HG02798 (cell line): ENCODE measurements around the gene TMC3.
"Not testable (repeated sequence)": the region's sequence is repeated elsewhere in the genome, so short reads cannot be mapped to it uniquely, and the experiment has no call there.

ENCODE experiments used
- ATAC-seq: cut with Tn5 transposase; IDR thresholded peaks from one replicate; pipeline ENCODE4 v1.9.1; 2021; ENCODE audit warnings: mild to moderate bottlenecking; ENCODE audit not compliant: unreplicated experiment, poor library complexity

The TMC3 gene

DNA sequence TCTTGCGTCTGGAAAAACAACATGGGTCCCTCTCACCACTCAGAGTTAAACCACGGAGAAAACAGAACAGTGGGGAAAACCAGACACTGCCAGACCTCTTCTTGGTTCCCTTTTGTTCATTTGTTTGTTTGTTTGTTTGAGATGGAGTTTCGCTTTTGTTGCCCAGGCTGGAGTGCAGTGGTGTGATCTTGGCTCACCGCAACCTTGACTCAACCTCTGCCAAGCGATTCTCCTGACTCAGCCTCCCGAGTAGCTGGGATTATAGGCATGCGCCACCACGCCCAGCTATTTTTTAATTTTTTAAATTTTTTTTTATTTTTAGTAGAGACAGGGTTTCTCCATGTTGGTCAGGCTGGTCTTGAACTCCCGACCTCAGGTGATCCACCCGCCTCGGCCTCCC lies 25.3 kb downstream of the TMC3 start:
- ATAC-seq: not testable (repeated sequence)

DNA sequence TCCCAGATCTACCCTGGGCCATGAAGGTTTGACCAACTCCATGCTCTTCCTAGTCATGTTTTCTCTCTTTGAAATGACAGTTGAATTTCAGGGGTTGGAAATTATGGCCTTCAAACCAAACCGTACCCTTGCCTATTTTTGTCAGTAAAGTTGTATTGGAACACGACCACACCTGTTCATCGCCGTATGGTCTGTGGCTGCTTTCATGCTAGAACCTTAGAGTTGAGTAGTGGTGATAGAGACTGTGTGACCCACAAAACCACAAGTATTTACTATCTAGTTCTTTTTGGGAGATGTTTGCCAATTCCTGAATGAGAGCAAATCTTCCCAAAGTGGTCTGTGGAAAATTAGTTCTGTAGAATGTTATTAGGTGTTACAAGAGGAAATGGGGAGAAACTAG lies 26.1 kb downstream of the TMC3 start:
- no peak for ATAC-seq

- ATAC-seq: no peak
Observed at GRCh38 chr15:81346611-81347010, 27.4 kb downstream of the TMC3 start.

DNA sequence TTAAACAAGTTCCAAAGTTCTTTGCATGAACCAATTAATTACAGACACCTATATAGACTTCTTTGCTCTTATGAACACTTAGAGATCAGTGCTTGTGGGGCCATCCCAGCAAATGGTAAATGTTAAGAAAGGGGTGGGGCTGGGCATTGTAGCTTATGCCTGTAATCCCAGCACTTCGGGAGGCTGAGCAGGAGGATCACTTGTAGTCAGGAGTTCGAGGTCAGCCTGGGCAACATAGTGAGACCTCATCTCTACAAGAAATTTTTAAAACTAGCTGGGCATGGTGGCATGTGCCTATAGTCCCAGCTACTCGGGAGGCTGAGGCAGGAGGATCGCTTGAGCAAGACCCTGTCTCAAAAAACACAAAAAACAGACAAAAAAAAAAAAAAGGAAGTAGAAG lies 30.6 kb downstream of the TMC3 start:
- no peak for ATAC-seq

GRCh38 chr15:81341351-81341750 lies 32.7 kb downstream of the TMC3 start:
- ATAC-seq: no peak

- ATAC-seq: no peak
Observed at GRCh38 chr15:81339851-81340250, 34.2 kb downstream of the TMC3 start.

- no peak for ATAC-seq
Observed at GRCh38 chr15:81339321-81339720, 34.7 kb downstream of the TMC3 start.

DNA sequence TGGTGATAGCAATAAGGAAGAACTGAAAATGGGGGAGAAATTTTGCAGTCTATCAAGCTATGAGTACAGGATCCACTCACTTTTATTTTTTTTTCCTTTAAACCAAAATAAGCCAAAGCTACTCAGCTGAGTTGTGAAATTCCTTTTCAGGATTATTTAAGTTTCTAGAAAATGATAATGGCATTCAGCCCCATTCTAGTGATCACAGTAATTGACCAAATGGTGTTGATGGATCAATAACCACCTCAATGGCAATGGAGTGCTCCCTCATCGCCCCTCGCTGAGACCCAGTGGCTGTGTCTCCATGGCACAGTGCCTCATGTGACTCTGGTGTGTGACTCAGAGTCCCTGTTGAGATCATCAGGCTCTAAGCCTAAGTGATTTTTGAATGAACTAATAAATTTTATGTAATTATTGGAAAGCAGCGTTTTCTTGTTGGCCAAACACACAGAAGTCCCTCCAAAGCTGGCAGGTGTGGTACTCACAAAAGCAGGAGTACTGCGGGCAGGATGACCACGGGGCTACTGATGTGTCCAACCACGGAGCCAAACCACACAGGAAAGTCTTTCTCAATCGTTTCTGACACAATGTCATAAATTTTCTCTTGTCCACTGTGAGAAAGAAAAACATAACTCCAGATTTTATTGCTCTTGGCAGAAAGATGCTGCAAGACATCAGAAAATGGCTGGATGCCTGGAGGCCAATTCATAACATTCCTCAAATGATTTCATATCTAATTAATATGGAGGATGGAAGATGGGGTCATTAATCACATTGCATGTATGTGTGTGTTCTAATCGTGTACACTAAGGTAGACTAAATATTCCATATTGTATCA lies 35.6 kb downstream of the TMC3 start:
- ATAC-seq: no peak

- ATAC-seq: no peak
Observed at GRCh38 chr15:81337713-81338157, 36.3 kb downstream of the TMC3 start.

DNA sequence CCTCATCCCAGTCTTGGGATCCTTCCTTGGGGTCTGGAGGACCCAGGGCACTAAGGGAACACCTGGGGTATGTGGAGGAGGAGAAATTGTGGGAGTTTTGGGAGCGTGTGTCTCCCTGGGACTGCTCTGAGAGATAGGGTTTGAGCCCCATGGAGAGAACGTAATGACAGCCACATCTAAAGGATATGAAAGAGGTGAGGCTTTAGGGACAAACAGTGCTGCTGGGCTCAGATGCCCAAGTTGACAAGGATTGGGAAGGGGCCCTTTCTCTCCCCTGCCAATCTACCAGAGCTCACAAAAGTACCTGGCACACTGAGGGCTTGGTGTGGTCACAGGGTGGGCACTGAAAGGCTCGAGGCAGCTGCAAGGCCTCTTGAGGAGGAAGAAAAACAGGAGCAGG lies 36.8 kb downstream of the TMC3 start:
- no peak for ATAC-seq

- ATAC-seq: no peak
Observed at GRCh38 chr15:81336568-81336967, 37.4 kb downstream of the TMC3 start.

DNA sequence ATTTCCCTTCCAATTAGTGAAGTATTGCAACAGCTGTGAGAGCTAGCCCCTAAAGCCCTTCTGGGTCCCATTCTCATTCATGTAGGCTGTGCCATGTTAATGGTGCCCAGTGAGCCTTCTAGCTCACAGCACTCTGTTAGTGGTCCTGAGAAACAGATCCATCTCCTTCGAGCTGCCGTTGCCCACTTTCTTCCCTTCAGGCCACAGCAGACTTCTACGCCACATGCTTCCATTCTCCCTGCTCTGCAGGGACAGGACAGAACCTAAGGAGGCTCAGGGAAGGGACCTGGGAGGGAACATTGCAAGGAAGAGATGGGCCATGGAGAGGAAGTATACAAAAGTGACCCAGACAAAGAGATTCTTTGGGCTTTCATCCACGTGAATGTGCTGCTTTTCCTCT lies 38.4 kb downstream of the TMC3 start:
- ATAC-seq: no peak

GRCh38 chr15:81334768-81335435 lies 39.1 kb downstream of the TMC3 start:
- no peak for ATAC-seq

DNA sequence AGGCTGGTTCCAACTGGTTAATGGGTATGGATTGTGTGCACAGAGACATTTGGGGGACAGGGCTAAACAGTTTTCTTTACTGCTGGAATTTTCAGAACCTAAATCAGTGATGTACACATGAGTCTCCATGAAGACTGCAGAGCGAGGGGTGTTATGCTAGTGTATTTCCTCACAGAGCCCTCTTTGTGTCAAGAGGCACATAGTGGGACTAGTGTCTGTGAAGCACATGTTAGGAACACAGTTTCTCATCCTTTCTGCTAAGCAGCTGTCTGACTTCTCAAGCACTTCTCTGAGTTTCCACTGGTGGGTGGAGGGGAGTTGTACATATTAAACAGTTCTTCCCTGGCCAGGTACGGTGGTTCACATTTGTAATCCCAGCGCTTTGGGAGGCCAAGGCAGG lies 40.6 kb downstream of the TMC3 start:
- ATAC-seq: no peak

- ATAC-seq: no peak
Observed at GRCh38 chr15:81332326-81332725, 41.7 kb downstream of the TMC3 start.

DNA sequence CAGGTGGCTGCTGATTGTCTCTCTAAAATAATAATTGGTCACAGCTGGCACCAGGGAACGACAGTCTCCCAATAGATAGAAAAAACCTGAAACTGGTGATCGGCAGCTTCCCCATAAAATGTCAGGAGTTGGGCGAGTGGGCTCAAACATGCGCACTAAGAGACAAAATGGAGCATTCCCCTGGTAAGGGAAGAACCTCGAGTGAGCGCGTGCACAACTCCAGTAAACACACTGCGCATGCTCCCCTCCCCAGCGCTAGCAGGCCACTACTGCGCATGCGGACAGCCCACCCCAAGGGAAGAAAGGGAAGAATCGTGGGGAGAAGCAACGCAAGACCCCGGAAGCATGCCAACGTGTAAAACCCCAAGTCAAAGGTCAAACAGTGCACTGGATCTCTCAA lies 42.4 kb downstream of the TMC3 start:
- no peak for ATAC-seq

GRCh38 chr15:81331141-81331540 lies 42.9 kb downstream of the TMC3 start:
- ATAC-seq: not testable (repeated sequence)

DNA sequence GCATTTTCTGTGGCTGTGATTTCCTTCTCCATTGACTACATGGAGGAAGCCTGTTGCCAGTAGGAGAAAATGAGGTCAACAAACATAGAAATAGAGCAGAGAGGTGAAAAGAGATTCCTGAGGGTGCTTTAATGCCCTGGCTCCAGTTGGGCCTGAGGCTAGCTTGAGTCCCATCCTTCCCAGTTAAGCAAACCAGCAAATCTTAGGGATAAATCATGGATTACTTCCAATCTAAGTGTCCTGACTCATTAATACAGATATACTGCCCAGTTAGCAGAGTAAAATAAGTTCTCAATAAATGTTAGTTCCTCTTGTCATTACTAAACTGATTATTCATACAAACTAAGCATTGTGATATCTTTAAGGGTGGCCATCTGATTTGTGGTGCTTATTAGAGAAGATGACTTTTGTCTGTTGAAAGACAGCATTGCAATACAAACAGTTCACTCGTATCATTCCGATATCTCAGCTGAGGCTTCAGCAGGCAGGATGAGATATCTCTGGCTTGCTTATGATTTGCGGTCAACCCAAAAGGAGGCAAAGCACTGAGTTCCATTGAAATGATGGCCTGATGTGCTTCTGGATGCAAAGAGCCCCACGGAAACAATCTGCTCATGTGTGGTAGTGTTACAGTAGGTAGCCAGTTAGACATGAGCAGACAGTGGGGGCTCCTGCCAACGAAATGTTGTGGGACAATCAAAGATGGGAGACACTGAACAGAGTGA lies 43.5 kb downstream of the TMC3 start:
- ATAC-seq: no peak

GRCh38 chr15:81329446-81329845 lies 44.6 kb downstream of the TMC3 start:
- no peak for ATAC-seq

DNA sequence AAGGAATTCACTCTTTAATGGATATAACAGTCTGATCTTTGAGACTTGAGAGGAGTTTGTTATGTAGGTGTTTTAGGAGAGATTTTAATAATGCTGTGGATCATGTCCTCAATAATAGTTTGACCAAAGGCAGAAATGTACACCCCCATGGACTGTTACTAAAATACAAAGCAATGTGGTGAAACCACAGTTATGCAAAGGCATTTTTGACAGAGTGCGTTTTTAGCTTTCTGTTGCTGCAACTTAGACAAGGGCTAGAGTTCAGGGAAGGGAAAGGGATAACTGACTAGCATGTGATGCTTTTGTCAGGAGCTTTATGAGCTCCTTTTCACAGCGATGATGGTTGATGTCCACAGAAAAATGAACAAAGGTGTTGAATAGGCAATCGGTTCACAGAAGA lies 46.5 kb downstream of the TMC3 start:
- no peak for ATAC-seq
